ENCODE results near the gene ZFYVE28.
"Not testable (repeated sequence)": the region's sequence is repeated elsewhere in the genome, so short reads cannot be mapped to it uniquely, and the experiment has no call there.

DNA sequence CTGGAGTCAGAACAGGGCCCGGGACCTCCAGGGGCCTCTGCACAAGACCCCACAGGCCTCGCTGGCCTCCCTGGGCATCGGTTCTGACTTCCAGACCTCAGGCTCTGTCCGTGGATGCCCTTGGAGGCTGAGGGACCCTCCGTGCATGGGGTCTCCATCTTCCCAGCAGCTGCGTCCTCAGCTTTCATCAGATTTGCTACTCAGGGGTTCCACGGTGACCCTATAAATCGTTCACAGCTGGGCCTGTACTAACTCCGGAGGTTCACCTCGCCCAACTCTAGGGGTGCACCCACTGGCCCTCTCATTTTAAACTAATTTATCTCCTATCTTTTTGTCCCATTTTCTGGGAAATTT is 143.4 kb downstream of the ZFYVE28 start:
- TF ChIP-seq POLR2A (IDR thresholded peaks at IDR 0.05) = not testable (repeated sequence)
- TF ChIP-seq, protein P1, sequence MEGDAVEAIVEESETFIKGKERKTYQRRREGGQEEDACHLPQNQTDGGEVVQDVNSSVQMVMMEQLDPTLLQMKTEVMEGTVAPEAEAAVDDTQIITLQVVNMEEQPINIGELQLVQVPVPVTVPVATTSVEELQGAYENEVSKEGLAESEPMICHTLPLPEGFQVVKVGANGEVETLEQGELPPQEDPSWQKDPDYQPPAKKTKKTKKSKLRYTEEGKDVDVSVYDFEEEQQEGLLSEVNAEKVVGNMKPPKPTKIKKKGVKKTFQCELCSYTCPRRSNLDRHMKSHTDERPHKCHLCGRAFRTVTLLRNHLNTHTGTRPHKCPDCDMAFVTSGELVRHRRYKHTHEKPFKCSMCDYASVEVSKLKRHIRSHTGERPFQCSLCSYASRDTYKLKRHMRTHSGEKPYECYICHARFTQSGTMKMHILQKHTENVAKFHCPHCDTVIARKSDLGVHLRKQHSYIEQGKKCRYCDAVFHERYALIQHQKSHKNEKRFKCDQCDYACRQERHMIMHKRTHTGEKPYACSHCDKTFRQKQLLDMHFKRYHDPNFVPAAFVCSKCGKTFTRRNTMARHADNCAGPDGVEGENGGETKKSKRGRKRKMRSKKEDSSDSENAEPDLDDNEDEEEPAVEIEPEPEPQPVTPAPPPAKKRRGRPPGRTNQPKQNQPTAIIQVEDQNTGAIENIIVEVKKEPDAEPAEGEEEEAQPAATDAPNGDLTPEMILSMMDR (IDR thresholded peaks at IDR 0.05) = not testable (repeated sequence)

All from adrenal gland (tissue), 5 donors.